M059J (cell line): ENCODE measurements around the gene ZNF77. TPM values are rescaled to one million over a fixed set of nuclear protein-coding genes. Genes with fewer than 3 reads are reported as not detected.
"Not testable (repeated sequence)": the region's sequence is repeated elsewhere in the genome, so short reads cannot be mapped to it uniquely, and the experiment has no call there.

Experiments used
- DNase-seq: peaks from one replicate; pipeline ENCODE4 v3.0.0-alpha.2; 2012; ENCODE audit warnings: low read depth
- total RNA-seq: library from RNA; depleted of rRNA; stranded (reverse); fragments of >200 nt; shearing (Covaris generic); gene quantifications from 2 replicates; pipeline ENCODE4 v1.2.3, GENCODE V29; 2014; rRNA removed

Gene ZNF77
- 4.9 and 7.6 TPM in 2 replicates for total RNA-seq

GRCh38 chr19:2944775-2945574 lies at the start of gene ZNF77:
Gene ZNF77 (minus strand): TSS chr19:2944971. CDS start chr19:2944840, 131 bp downstream.
- DNase-seq, result peak; percentile 98

DNA sequence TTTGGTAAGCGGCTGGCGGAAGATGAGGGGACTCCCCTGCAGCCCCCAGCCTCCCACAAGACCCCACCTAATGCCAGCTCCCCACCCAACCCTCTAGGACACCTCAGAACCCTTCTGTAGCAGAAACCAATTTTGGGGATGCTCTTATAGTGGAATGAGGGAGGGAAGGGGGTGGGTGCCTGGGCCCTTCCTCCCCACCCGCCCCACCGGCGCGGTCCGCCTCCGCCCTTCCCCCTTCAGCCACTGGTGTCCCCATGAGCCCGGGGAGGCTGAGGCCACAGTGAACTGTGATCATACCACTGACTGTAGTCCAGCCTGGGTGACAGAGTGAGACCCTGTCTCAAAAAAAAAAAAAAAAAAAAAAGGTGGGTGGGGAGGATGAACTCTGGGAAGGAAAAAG lies 48.8 kb upstream of the ZNF77 start:
- DNase-seq, result no peak

GRCh38 chr19:2992958-2993357 lies 48.2 kb upstream of the ZNF77 start:
- no peak for DNase-seq

DNA sequence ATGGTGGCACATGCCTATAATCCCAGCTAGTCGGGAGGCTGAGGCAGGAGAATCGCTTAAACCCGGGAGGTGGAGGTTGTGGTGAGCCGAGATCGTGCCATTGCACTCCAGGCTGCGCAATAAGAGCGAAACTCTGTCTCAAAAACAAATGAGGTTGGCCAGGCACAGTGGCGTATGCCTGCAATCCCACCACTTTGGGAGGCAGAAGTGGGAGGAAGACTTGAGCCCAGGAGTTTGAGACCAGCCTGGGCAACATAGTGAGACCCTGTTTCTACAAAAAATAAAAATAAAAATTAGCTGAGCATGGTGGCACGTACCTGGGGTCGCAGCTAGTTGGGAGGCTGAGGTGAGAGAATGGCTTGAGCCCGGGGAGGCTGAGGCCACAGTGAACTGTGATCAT lies 47.6 kb upstream of the ZNF77 start:
- DNase-seq, result not testable (repeated sequence)

DNA sequence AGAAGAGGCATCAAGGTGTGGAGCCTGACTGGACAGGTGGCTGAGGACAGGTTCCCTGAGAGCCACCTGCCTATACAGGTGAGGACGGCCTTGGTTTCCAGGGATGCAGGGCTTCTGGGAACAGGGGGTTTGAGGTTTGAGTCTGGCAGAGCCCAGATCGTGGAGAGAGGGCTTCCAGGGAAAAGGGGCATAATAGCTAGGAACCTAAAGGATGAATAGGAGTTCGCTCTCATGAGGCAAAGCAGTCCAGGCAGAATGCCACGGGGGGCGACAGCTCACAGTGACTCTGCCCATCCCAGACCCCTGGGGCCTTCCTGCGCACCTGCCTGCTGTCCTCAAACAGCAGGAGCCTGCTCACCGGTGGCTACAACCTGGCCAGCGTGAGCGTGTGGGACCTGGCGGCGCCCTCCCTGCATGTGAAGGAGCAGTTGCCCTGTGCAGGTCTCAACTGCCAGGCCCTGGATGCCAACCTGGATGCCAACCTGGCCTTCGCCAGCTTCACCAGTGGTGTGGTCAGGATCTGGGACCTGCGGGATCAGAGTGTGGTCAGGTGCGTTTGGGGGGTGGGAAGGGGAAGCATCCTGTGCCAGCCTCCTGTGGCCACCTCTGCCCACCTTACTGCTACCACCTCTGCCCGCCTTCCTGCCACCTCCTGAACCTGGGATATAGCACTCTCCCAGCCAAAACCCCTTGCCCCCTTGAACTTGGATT lies 44.6 kb upstream of the ZNF77 start:
- DNase-seq, result no peak

- DNase-seq, result no peak
Measured at GRCh38 chr19:2988568-2988967, 43.8 kb upstream of the ZNF77 start.

DNA sequence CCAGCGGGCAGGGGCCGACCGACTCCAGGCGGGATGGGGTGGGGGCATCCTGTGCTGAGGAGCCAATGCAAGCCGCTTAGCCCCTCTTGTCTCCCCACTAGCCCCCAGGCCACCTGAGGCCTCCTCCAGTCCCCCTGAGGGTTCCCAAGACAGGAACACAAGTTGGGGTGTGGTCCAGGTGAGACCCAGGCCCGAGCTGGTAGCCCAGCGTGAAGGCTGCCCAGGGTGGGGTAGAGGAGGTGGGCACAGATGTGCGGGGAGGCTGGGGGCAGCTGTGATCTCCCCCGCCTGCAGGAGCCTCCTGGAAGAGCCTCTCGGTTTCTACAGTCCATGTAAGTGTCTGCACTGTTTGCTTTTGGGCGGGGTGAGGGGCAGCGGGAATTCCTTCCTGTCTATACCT lies 43.0 kb upstream of the ZNF77 start:
- DNase-seq, result no peak

- DNase-seq, result no peak
Measured at GRCh38 chr19:2986951-2987524, 42.3 kb upstream of the ZNF77 start.

GRCh38 chr19:2984215-2984528 lies 39.4 kb upstream of the ZNF77 start:
- DNase-seq, result no peak

- DNase-seq, result peak; percentile 75
Measured at GRCh38 chr19:2983351-2984214, 38.8 kb upstream of the ZNF77 start.

DNA sequence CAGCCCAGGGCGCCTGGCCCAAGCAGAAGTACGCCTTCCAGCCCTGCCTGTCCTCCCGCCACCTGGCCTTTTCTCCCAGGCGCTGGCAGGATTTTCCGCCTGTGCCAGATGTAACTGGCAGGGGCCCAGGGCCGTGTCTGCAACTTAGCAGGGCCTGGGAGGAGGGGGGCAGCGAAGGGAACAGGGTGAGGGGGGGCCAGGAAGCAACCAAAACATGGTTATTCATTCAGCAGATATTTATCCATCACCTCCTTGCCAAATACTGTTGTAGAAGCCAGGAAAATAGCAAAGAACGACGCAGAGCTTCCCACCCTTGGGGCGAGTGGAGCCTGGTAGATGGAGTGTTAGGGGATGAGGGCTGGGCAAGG lies 38.2 kb upstream of the ZNF77 start:
- peak; percentile 58 for DNase-seq

- no peak for DNase-seq
Measured at GRCh38 chr19:2982561-2982960, 37.8 kb upstream of the ZNF77 start.

GRCh38 chr19:2981898-2982297 lies 37.1 kb upstream of the ZNF77 start:
- no peak for DNase-seq

- no peak for DNase-seq
Measured at GRCh38 chr19:2978772-2979171, 34.0 kb upstream of the ZNF77 start.

DNA sequence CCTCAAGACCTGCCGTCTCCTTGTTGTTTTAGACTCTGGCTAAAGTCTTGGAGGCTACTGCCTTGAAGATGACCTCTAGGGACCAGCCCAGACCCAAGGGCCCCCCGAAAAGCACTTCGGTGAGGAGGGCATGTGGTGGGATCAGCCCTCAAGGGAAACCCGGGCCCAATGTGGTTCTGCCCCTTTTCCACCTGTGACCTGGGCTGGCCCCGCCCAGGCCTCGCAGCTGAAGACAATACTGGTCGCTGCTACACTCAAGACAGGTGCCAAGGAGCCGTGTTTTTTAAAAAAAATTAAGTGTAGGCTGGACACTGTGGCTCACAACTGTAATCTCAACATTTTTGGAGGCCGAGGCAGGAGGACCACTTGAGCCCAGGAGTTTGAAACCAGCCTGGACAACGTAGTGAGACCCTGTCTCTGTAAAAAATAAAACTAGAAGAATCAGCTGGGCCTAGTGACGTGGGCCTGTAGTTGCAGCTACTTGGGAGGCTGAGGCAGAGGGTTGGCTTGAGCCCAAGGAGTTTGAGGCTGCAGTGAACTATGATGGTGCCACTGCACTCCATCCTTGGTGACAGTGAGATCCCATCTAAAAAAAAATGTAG lies 33.5 kb upstream of the ZNF77 start:
- no peak for DNase-seq

DNA sequence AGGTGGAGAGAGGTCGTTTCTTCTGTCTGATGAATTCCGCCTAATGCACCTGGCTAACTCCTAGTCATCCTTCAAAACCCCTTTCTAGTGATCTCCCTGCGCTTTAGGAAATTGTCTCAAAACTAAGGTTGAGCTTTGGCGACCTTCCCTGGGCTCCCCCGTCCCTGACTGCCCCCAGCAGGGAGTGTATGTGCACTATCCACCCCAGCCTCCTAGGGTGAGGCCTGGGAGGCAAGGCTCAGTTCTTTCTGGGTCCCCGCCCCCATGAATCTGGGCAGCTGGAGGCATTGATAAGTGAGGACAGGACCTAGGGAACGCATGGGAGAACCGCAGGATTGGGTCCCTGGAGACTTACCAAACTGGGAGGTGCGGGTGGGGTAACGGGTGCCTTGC lies 33.0 kb upstream of the ZNF77 start:
- no peak for DNase-seq

DNA sequence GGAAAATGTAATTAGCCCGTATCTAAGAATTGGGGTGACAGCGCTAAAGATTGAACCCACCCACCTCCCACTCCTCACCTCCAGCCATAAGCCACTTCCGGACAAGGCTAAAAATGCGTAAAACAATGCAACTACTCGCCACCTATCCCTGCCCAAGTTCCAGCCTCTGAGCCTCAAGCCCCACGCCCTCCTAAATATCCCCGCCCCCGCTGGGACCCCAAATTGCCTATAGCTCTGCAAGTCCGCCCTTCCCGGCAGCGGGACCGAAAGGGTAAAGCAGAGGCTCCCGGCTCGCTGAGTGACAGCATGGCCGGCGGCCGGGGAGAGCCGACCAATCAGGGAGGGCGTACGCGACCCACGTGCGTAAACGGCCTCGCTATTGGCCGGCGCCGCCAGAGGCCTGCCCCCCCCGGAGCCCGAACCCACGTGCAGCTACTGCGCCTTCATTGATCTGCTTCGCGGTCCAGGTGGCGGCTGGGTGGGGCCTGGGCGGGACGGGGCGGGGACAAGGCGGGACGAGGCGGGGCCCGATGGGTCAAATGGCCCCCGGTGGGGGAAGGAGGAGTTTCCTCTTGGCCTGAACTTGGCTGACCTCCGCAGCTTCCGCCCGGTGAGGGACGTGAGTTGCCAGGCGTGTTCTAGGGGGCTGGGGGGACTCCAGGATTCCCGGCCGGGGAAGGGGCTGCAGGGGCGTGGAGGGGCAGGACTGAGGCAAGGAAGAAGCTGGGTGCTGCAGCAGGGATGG lies 32.4 kb upstream of the ZNF77 start, which contains the start of gene TLE6:
Gene TLE6 (plus strand): TSS at position 564 of the 745 bp plus-strand sequence. CDS start 670 bp downstream, outside the sequence.
- peak; percentile 94 for DNase-seq

GRCh38 chr19:2976609-2977000 lies 31.8 kb upstream of the ZNF77 start:
- no peak for DNase-seq

GRCh38 chr19:2974342-2975041 lies 29.7 kb upstream of the ZNF77 start:
- no peak for DNase-seq

GRCh38 chr19:2973229-2973628 lies 28.5 kb upstream of the ZNF77 start:
- DNase-seq, result no peak
